ENCODE data around the gene CRNKL1. TPM values are rescaled to one million over a fixed set of nuclear protein-coding genes. Genes with fewer than 3 reads are reported as not detected.
A peak's percentile ranks its signal among the peaks of the same experiment; 100 is the strongest.

Gene CRNKL1
- total RNA-seq, 4 donors from 2014 or later = 12.3 to 22.1 (median 15.6) TPM

GRCh38 chr20:20017844-20018185 lies 34.5 kb downstream of the CRNKL1 start:
- in situ Hi-C loops (cut with MboI; ENCODE audit: low pct_ligation_motif_present in 1 of 4, low pct_unique_long_range_greater_than_20kb in 1 of 4, low sequenced_read_pairs in 3 of 4) (no loop called here), intact Hi-C loops (cut with DNase I; ENCODE audit: low total_unique reads) (no loop called here)
- TF ChIP-seq CTCF (IDR thresholded peaks at IDR 0.05) (no peak), POLR2AphosphoS5 (IDR thresholded peaks at IDR 0.05) (no peak), EP300 (IDR thresholded peaks at IDR 0.05; ENCODE audit: low read depth) (no peak), POLR2A (IDR thresholded peaks at IDR 0.05) (no peak)
- no peak for DNase-seq
- peak overlapping the region; percentile 97 to 100 (median 98) for H3K4me3 ChIP-seq
- peaks cover 17 to 33% (median 19%) of the 10 kb centered on the region in 4 donors for H3K4me1 ChIP-seq
- H3K27me3 ChIP-seq = no peaks in the 10 kb centered on the region
- WGBS, 2 donors (ENCODE audit: low coverage in 1 of 2) = 0 to 6% methylated on average over 1 to 13 of the region's 17 CpGs
- H3K27ac ChIP-seq = peak overlapping the region; percentile 83 to 89 (median 88)
- no peaks in the 10 kb centered on the region for H3K36me3 ChIP-seq
- H3K9me3 ChIP-seq = no peaks in the 10 kb centered on the region

GRCh38 chr20:20017001-20017843 lies 35.0 kb downstream of the CRNKL1 start, which contains the start of gene NAA20:
Gene NAA20 (plus strand): TSS chr20:20017362. CDS start chr20:20017397, 35 bp downstream.
- Histone ChIP-seq H3K27ac (peak within 1 kb of the TSS; percentile 83 to 89 (median 88)), H3K27me3 (no peaks in the 10 kb centered on the region), H3K36me3 (no peaks in the 10 kb centered on the region), H3K9me3 (no peaks in the 10 kb centered on the region), H3K4me3 (peak within 1 kb of the TSS; percentile 97 to 100 (median 98)), H3K4me1 (peaks cover 17 to 38% (median 19%) of the 10 kb centered on the region in 4 donors)
- DNase-seq = peak; percentile 95
- 0 to 1% methylated on average over 4 to 16 of the region's 81 CpGs for WGBS, 2 donors (ENCODE audit: low coverage in 1 of 2)
- in situ Hi-C loops (cut with MboI; ENCODE audit: low pct_ligation_motif_present in 1 of 4, low pct_unique_long_range_greater_than_20kb in 1 of 4, low sequenced_read_pairs in 3 of 4) = no loop called here
- TF ChIP-seq EP300 (IDR thresholded peaks at IDR 0.05; ENCODE audit: low read depth) (no peak), POLR2AphosphoS5 (IDR thresholded peaks at IDR 0.05) (peak in 2 of 3 donors; percentile 63 to 72), CTCF (IDR thresholded peaks at IDR 0.05) (peak; percentile 74 to 91 (median 80)), POLR2A (IDR thresholded peaks at IDR 0.05) (peak; percentile 37)
- intact Hi-C loops (cut with DNase I; ENCODE audit: low total_unique reads) = no loop called here

- H3K4me1 ChIP-seq = peaks cover 25 to 57% (median 31%) of the 10 kb centered on the region in 4 donors
- no peak for DNase-seq
- H3K4me3 ChIP-seq = no peak overlapping the region
- TF ChIP-seq POLR2A (IDR thresholded peaks at IDR 0.05) = no peak
- TF ChIP-seq CTCF (IDR thresholded peaks at IDR 0.05) = no peak
- no peak for TF ChIP-seq POLR2AphosphoS5 (IDR thresholded peaks at IDR 0.05)
- no peak for TF ChIP-seq EP300 (IDR thresholded peaks at IDR 0.05; ENCODE audit: low read depth)
- no peaks in the 10 kb centered on the region for H3K27me3 ChIP-seq
- WGBS, 2 donors (ENCODE audit: low coverage in 1 of 2) = 27 to 33% methylated on average over 1 to 2 of the region's 2 CpGs
- H3K36me3 ChIP-seq = no peaks in the 10 kb centered on the region
- no peak overlapping the region for H3K27ac ChIP-seq
- in situ Hi-C loops (cut with MboI; ENCODE audit: low pct_ligation_motif_present in 1 of 4, low pct_unique_long_range_greater_than_20kb in 1 of 4, low sequenced_read_pairs in 3 of 4) = no loop called here
- intact Hi-C loops (cut with DNase I; ENCODE audit: low total_unique reads) = no loop called here
- no peaks in the 10 kb centered on the region for H3K9me3 ChIP-seq
These were observed 37.6 kb downstream of the CRNKL1 start for GRCh38 chr20:20014659-20015058.

DNA sequence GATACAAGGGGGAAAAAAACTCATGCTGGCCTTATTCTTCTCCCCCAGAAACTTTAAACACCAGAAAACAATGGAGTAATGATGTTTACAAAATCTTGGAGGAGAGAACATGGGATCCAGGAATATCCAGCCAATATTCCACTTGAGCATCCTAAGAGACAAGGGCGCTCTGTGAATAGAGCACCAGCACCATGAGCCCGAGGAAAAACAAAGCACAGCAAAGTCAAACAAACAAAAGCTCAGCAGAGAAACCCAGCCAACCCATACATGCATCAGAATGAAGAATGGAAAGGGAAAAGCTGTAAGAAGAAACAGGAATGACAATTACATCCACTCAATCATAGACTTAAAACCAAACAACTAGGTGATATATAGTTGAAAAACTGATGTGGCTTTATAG lies 39.7 kb downstream of the CRNKL1 start:
- Histone ChIP-seq H3K4me3 (no peak overlapping the region), H3K36me3 (no peaks in the 10 kb centered on the region), H3K9me3 (no peaks in the 10 kb centered on the region), H3K27ac (no peak overlapping the region), H3K27me3 (no peaks in the 10 kb centered on the region), H3K4me1 (peaks cover 8 to 48% (median 15%) of the 10 kb centered on the region in 4 donors)
- TF ChIP-seq POLR2AphosphoS5 (IDR thresholded peaks at IDR 0.05) (no peak), CTCF (IDR thresholded peaks at IDR 0.05) (no peak), POLR2A (IDR thresholded peaks at IDR 0.05) (no peak), EP300 (IDR thresholded peaks at IDR 0.05; ENCODE audit: low read depth) (no peak)
- DNase-seq = no peak
- intact Hi-C loops (cut with DNase I; ENCODE audit: low total_unique reads) (no loop called here), in situ Hi-C loops (cut with MboI; ENCODE audit: low pct_ligation_motif_present in 1 of 4, low pct_unique_long_range_greater_than_20kb in 1 of 4, low sequenced_read_pairs in 3 of 4) (no loop called here)
- WGBS, 2 donors (ENCODE audit: low coverage in 1 of 2) = 71% methylated on average over 2 of the region's 2 CpGs; no CpG with 5 or more reads in 1 of the 2 donors

Data from transverse colon (tissue), 4 donors.